RWPE2 (cell line): ENCODE results near the gene KRTAP12-3.

Experiments
- ATAC-seq: fragments of 200-7000 bp; cut with Tn5 transposase; 3 replicates; pipeline ENCODE4 v1.9.1; 2021; ENCODE audit warnings: low read depth
- DNase-seq: peaks from one replicate; pipeline ENCODE4 v3.0.0-alpha.2; 2020; ENCODE audit warnings: low spot score
- H3K27ac ChIP-seq: fragments of 450-650 bp; 2 replicates; pipeline ENCODE4 v1.5.1; 2017; ENCODE audit warnings: mild to moderate bottlenecking; ENCODE audit not compliant: poor library complexity, severe bottlenecking
- H3K27me3 ChIP-seq: fragments of 250-450 bp; sonication (Bioruptor Pico); 2 replicates; pipeline ENCODE4 v1.5.1; 2021; ENCODE audit warnings: mild to moderate bottlenecking, moderate library complexity; ENCODE audit not compliant: insufficient read depth, poor library complexity, severe bottlenecking
- H3K36me3 ChIP-seq: fragments of 250-450 bp; sonication (Bioruptor Pico); 2 replicates; pipeline ENCODE4 v1.5.1; 2020; ENCODE audit warnings: low read depth, mild to moderate bottlenecking, moderate library complexity
- H3K4me1 ChIP-seq: fragments of 250-450 bp; sonication (Bioruptor Pico); 2 replicates; pipeline ENCODE4 v1.5.1; 2021; ENCODE audit warnings: mild to moderate bottlenecking, moderate library complexity; ENCODE audit not compliant: insufficient read depth, poor library complexity, severe bottlenecking
- H3K4me3 ChIP-seq: fragments of 250-450 bp; sonication (Bioruptor Pico); 2 replicates; pipeline ENCODE4 v1.5.1; 2021; ENCODE audit warnings: mild to moderate bottlenecking, moderate library complexity; ENCODE audit not compliant: severe bottlenecking
- H3K9me3 ChIP-seq: fragments of 250-450 bp; sonication (Bioruptor Pico); 2 replicates; pipeline ENCODE4 v1.5.1; 2021; ENCODE audit warnings: mild to moderate bottlenecking, moderate library complexity; ENCODE audit not compliant: severe bottlenecking
- TF ChIP-seq, protein P1 (sequence below): fragments of 450-650 bp; IDR thresholded peaks from one replicate; pipeline ENCODE4 v1.5.1; 2017; ENCODE audit warnings: mild to moderate bottlenecking, moderate library complexity; ENCODE audit not compliant: poor library complexity, severe bottlenecking

The KRTAP12-3 gene

DNA sequence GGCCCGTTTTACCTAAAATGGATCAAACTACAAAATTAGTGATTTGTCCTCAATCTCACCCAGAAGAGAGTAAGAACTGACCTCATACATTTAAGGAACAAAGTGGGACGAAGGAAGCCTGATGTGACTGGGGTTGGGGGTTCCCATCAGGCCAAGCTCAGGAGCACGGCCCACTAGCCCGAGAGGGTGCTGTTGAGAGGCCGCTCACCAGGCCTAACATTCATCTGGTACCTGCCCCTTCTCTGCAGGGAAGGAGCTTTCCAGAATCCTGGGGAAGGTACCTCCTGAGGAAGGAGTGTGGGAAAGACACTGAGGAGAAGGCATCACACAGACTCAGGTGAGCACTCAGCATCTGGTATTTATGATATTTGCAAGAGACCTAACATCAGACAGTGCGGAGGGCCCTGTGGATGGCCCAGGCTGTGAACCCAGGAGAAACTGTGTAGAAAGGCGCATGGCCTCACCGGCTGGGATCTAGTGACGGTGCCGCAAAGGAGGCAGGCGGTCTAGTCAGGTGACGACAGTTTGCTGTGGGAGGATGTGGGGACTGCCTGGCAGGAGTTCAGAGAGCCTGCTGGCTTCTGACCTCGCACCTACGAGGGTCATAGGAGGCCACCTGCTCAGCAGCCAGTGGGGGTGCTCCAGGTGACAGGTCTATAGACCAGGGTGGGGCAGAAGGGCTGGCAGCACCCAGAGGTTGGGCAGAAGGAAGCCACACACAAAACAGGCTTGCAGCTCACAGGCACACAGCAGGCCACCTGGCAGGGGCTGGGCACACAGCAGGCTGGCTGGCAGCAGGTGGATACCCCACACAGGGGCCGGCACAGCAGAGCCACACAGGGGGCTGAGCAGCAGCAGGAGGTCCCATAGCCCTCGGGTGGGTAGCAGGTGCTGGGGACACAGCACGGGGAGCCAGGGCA, 3.8 kb upstream of the KRTAP12-3 start:
- Histone ChIP-seq H3K36me3 (no peaks in the 10 kb centered on the region), H3K9me3 (no peaks in the 10 kb centered on the region), H3K27me3 (peaks cover 6% of the 10 kb centered on the region), H3K27ac (no peak overlapping the region), H3K4me3 (no peak overlapping the region), H3K4me1 (no peaks in the 10 kb centered on the region)
- TF ChIP-seq, protein P1, sequence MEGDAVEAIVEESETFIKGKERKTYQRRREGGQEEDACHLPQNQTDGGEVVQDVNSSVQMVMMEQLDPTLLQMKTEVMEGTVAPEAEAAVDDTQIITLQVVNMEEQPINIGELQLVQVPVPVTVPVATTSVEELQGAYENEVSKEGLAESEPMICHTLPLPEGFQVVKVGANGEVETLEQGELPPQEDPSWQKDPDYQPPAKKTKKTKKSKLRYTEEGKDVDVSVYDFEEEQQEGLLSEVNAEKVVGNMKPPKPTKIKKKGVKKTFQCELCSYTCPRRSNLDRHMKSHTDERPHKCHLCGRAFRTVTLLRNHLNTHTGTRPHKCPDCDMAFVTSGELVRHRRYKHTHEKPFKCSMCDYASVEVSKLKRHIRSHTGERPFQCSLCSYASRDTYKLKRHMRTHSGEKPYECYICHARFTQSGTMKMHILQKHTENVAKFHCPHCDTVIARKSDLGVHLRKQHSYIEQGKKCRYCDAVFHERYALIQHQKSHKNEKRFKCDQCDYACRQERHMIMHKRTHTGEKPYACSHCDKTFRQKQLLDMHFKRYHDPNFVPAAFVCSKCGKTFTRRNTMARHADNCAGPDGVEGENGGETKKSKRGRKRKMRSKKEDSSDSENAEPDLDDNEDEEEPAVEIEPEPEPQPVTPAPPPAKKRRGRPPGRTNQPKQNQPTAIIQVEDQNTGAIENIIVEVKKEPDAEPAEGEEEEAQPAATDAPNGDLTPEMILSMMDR = no peak
- ATAC-seq (no peak), DNase-seq (no peak)

DNA sequence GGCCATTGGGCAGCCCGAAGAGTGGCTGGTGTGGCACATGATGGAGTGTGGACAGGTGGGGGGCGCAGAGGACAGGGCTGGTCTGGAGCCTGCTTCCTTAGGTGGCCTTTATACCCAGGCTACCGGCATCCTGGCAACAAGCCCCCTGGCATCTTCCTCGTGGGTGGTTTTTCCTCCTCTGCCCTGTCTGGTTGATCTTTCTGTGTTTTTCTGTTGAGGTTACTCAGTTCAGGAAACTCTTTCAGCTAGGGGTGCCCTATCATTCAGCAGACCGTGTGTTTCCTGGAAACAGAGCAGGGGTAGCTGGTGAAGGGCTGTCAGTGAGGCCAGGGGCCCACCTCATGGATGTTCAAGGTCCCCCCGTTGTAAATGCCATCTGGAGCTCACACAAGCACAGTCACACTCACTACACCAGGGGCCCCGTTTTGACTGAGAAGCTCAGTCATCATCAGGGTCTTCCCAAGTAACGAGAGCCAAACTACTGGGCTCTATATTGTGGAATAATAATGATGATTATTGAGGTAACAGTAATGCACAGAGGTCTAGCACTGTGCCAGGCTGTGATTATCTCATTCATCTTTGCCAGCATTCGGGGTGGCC, 3.1 kb upstream of the KRTAP12-3 start, which contains the start of gene KRTAP12-4:
KRTAP12-4 (minus strand) TSS at position 84 of the 600 bp plus-strand sequence; CDS start at position 39, 45 bp downstream.
- TF ChIP-seq, protein P1 = no peak
- ATAC-seq = no peak
- no peak within 1 kb of the TSS for H3K27ac ChIP-seq
- H3K4me3 ChIP-seq = no peak within 1 kb of the TSS
- H3K36me3 ChIP-seq = no peaks in the 10 kb centered on the region
- peaks cover 8% of the 10 kb centered on the region for H3K27me3 ChIP-seq
- no peaks in the 10 kb centered on the region for H3K4me1 ChIP-seq
- no peak for DNase-seq
- H3K9me3 ChIP-seq = no peaks in the 10 kb centered on the region

DNA sequence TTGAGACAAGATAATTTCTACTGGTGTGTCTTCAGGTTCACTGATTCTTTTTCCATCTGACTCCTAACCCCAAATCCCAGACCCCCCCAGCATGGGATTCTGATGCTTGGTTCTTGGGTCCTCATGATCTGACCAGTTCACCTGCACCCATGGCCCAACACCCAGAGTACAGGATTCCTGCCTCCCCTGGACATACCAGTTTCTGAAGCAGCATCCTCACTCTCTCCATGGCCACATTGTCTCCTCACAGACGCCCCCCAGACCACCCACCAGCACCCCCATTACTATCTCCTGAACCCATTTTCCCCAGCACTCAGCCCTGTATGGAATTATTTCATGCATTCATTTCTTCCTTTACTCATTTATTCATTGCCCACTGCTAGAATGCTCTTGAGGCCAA, 864 bp upstream of the KRTAP12-3 start:
- TF ChIP-seq, protein P1 = no peak
- no peak overlapping the region for H3K4me3 ChIP-seq
- H3K36me3 ChIP-seq = no peaks in the 10 kb centered on the region
- no peak overlapping the region for H3K27ac ChIP-seq
- ATAC-seq (no peak), DNase-seq (no peak)
- peaks cover 14% of the 10 kb centered on the region for H3K27me3 ChIP-seq
- no peaks in the 10 kb centered on the region for H3K4me1 ChIP-seq
- no peaks in the 10 kb centered on the region for H3K9me3 ChIP-seq

DNA sequence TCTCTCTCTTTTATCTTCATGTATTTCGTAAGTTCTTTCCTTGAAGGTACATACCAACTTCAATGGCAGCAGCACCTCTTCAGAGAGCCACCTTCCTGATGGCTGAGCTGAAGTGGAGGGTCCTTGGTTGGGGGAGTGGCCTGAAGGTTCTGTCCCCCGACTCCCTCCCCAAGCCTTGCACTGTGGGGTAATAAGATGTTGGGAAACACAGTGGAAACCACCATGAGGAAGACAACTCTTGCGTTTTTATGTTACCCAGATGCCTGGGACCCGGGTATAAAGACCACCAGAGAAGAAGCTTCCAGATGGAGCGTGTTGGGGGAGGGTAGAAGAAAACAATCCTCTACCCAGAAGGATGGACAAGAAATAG, 794 bp downstream of the KRTAP12-3 start:
- Histone ChIP-seq H3K4me3 (no peak overlapping the region), H3K9me3 (no peaks in the 10 kb centered on the region), H3K27ac (no peak overlapping the region), H3K27me3 (peaks cover 14% of the 10 kb centered on the region), H3K4me1 (no peaks in the 10 kb centered on the region), H3K36me3 (no peaks in the 10 kb centered on the region)
- TF ChIP-seq, protein P1 = no peak
- DNase-seq (no peak), ATAC-seq (no peak)
